Left lung (tissue), 10 donors: Measurements from ENCODE around the gene CLTCL1. TPM values are rescaled to one million over a fixed set of nuclear protein-coding genes. Genes with fewer than 3 reads are reported as not detected.

Experiments
- ATAC-seq: fragments of 200-7000 bp; cut with Tn5 transposase; one replicate; pipeline ENCODE4 v1.9.1; 2020; ENCODE audit warnings: moderate library complexity
- DNase-seq, 4 donors: peaks; one replicate each; pipeline ENCODE4 v3.0.0-alpha.2; 2013 to 2020
- H3K27ac ChIP-seq, 2 donors: fragments of 200-600 bp; sonication (generic) in 1 of 2; one replicate each; pipeline versions ENCODE4 v1.5.0 to v1.8.0; 2020 to 2021
- H3K27me3 ChIP-seq, 2 donors: fragments of 200-600 bp; sonication (generic) in 1 of 2; one replicate each; pipeline versions ENCODE4 v1.5.0 to v1.8.0; 2020 to 2021
- H3K36me3 ChIP-seq, 2 donors: fragments of 200-600 bp; sonication (generic) in 1 of 2; one replicate each; pipeline versions ENCODE4 v1.5.0 to v1.8.0; 2020 to 2021
- H3K4me1 ChIP-seq, 2 donors: fragments of 200-600 bp; one replicate each; pipeline ENCODE4 v1.8.0; 2021
- H3K4me3 ChIP-seq, 2 donors: fragments of 200-600 bp; sonication (generic) in 1 of 2; one replicate each; pipeline versions ENCODE4 v1.5.0 to v1.8.0; 2020 to 2021; ENCODE audit warnings: mild to moderate bottlenecking in 1 of 2
- H3K9me3 ChIP-seq, 2 donors: fragments of 200-600 bp; sonication (generic) in 1 of 2; one replicate each; pipeline versions ENCODE4 v1.5.0 to v1.8.0; 2020 to 2021
- intact Hi-C, 2 donors: fragments of 100-400 bp; cut with DNase I; formaldehyde crosslinking; loops; one replicate each; pipeline versions ENCODE4 v1.11.2 to v1.14.2; 2022
- polyA plus RNA-seq, 6 donors: library from polyadenylated mRNA; unstranded; fragments of 120-200 nt; gene quantifications; one replicate each; pipeline ENCODE4 v1.2.1, GENCODE V29; 2013; ENCODE audit not compliant: insufficient read length in 6 of 6
- total RNA-seq, 2 donors: library from RNA; stranded (reverse); fragmentation: NEBNext Ultra II Directional; extraction: Animal tissue kit (Norgen Biotek cat#: 25700); gene quantifications; one replicate each; pipeline ENCODE4 v1.2.1, GENCODE V29; 2021
- TF ChIP-seq, protein P1 (sequence below), 2 donors: fragments of 200-600 bp; sonication (generic) in 1 of 2; IDR thresholded peaks; one replicate each; pipeline versions ENCODE4 v1.5.0 to v1.8.0; 2021; ENCODE audit warnings: antibody characterized with exemption in 2 of 2
- donor health status: DM: no; HTN: yes; CAD: no.
- donor health status: DM: no; HTN: no; CAD: no.

CLTCL1 gene
- total and polyA plus RNA-seq, 8 donors: 5.7 to 11.3 (median 9.0) TPM

DNA sequence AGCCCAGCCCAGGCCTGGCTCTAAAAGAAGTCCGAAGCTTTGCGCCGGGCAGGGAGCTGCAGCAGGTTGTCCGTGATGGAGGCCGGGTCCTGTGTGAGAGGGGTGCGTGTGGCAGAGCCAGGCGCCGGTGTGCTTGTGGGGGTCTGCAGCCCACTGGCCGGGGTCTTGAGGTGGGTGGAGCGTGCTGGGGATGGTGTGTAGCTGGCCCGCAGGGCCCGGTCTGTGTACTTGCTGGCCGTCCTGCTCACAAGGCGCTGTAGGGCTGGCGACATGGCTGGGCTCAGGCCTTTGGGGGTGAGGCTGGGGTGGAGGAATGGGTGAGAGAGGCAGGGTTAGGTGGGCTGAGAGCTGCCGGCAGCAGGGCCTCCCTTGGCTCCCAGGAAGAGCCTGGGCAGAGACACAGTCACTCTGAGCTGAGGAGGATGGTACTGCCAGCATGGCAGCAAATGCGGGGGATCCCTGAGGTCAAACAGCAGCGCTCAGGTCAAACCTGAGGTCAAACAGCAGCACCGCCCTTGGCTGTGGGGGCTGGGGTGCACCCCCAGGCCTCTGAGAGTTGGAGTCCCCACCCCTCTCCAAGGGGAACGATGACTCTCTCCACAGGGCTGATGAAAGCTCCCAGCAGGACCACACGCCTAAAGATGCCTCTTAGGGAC is 157.2 kb downstream of the CLTCL1 start:
- TF ChIP-seq, protein P1, sequence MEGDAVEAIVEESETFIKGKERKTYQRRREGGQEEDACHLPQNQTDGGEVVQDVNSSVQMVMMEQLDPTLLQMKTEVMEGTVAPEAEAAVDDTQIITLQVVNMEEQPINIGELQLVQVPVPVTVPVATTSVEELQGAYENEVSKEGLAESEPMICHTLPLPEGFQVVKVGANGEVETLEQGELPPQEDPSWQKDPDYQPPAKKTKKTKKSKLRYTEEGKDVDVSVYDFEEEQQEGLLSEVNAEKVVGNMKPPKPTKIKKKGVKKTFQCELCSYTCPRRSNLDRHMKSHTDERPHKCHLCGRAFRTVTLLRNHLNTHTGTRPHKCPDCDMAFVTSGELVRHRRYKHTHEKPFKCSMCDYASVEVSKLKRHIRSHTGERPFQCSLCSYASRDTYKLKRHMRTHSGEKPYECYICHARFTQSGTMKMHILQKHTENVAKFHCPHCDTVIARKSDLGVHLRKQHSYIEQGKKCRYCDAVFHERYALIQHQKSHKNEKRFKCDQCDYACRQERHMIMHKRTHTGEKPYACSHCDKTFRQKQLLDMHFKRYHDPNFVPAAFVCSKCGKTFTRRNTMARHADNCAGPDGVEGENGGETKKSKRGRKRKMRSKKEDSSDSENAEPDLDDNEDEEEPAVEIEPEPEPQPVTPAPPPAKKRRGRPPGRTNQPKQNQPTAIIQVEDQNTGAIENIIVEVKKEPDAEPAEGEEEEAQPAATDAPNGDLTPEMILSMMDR (IDR thresholded peaks at IDR 0.05): no peak
- intact Hi-C loops: no loop called here
- H3K9me3 ChIP-seq: no peaks in the 10 kb centered on the region
- H3K27me3 ChIP-seq: no peaks in the 10 kb centered on the region
- ATAC-seq: no peak
- no peak overlapping the region for H3K4me3 ChIP-seq
- H3K36me3 ChIP-seq: peaks cover 0 to 85% of the 10 kb centered on the region in 2 donors
- H3K27ac ChIP-seq: no peak overlapping the region
- DNase-seq: peak in 1 of 4 donors; percentile 69
- H3K4me1 ChIP-seq: no peaks in the 10 kb centered on the region

DNA sequence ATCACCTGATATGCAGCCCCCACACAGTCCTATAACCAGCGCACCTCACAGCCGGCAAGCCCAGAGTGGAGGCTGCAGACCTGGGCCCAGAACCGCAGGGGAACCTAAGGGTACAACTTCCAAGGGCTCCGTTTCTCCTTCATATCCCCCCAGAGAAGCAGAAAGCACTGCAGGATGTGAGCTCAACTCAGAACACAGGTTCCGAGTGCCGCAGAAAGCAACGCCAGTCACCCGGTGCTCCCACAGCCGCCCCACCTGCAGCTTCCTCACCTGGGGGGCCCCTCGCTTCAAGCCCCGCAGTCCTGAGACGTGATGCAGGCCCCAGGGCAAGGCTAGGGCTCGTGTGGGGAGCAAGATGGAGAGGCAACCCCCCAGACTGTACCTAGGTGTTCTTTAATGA is 158.0 kb downstream of the CLTCL1 start:
- Histone ChIP-seq H3K27ac (no peak overlapping the region), H3K4me3 (no peak overlapping the region), H3K36me3 (peaks cover 0 to 77% of the 10 kb centered on the region in 2 donors), H3K27me3 (no peaks in the 10 kb centered on the region), H3K9me3 (no peaks in the 10 kb centered on the region), H3K4me1 (no peaks in the 10 kb centered on the region)
- intact Hi-C loops: no loop called here
- ATAC-seq: no peak
- no peak for DNase-seq
- TF ChIP-seq, protein P1 (IDR thresholded peaks at IDR 0.05): no peak

DNA sequence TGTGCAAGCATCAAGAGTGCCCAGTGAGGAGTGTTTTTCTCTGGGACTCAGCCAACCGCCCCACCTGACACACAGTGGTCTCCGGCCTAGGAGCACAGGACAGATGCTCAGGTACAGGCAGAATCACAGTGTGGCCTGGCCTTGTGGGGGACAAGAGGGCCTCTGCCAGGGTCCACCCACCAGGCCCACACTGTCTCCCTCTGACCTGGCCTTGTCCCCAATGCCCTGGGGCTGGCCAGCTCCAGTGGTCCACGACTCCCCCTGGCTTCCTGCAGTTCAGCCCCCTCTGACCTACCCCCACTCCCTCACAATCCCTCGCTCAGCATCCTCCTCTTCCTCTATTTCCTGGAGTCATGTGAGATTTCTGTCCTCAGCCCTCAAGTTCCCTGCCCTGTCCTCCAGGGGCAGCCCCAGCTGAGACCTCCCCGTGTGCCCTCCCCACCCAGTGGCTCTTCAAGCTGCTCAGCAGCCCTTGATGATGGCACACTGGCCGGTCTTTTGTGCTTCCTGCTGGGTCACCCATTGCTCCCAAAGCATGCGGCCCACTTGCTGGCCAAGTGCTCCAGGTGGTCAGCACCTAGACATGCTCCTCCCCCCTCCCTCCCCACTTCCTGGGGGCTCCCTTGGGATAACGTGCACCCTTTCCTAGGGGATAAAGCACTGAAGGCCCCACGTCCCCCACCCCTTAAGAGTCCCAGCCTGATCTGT is 158.7 kb downstream of the CLTCL1 start:
- H3K27me3 ChIP-seq: no peaks in the 10 kb centered on the region
- TF ChIP-seq, protein P1 (IDR thresholded peaks at IDR 0.05): no peak
- ATAC-seq (no peak), DNase-seq (no peak)
- intact Hi-C loops: no loop called here
- no peak overlapping the region for H3K4me3 ChIP-seq
- no peaks in the 10 kb centered on the region for H3K4me1 ChIP-seq
- peaks cover 0 to 70% of the 10 kb centered on the region in 2 donors for H3K36me3 ChIP-seq
- H3K27ac ChIP-seq: no peak overlapping the region
- no peaks in the 10 kb centered on the region for H3K9me3 ChIP-seq

DNA sequence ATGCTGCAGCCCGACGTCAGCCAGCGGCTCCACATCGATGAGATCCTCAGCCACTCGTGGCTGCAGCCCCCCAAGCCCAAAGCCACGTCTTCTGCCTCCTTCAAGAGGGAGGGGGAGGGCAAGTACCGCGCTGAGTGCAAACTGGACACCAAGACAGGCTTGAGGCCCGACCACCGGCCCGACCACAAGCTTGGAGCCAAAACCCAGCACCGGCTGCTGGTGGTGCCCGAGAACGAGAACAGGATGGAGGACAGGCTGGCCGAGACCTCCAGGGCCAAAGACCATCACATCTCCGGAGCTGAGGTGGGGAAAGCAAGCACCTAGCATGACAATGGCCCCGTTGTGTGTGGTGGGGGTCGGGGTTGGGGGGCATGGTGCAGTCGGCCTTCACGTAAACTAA is 159.4 kb downstream of the CLTCL1 start:
- ATAC-seq (no peak), DNase-seq (no peak)
- Histone ChIP-seq H3K27me3 (no peaks in the 10 kb centered on the region), H3K4me3 (no peak overlapping the region), H3K9me3 (no peaks in the 10 kb centered on the region), H3K4me1 (no peaks in the 10 kb centered on the region), H3K36me3 (peaks cover 0 to 63% of the 10 kb centered on the region in 2 donors), H3K27ac (no peak overlapping the region)
- intact Hi-C loops: no loop called here
- TF ChIP-seq, protein P1 (IDR thresholded peaks at IDR 0.05): no peak

DNA sequence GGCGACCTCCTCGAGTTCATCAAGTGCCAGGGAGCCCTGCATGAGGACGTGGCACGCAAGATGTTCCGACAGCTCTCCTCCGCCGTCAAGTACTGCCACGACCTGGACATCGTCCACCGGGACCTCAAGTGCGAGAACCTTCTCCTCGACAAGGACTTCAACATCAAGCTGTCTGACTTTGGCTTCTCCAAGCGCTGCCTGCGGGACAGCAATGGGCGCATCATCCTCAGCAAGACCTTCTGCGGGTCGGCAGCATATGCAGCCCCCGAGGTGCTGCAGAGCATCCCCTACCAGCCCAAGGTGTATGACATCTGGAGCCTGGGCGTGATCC is 159.9 kb downstream of the CLTCL1 start:
- ATAC-seq (no peak), DNase-seq (no peak)
- no peak overlapping the region for H3K4me3 ChIP-seq
- H3K36me3 ChIP-seq: peaks cover 0 to 58% of the 10 kb centered on the region in 2 donors
- TF ChIP-seq, protein P1 (IDR thresholded peaks at IDR 0.05): no peak
- intact Hi-C loops: no loop called here
- no peaks in the 10 kb centered on the region for H3K9me3 ChIP-seq
- no peaks in the 10 kb centered on the region for H3K27me3 ChIP-seq
- no peaks in the 10 kb centered on the region for H3K4me1 ChIP-seq
- no peak overlapping the region for H3K27ac ChIP-seq
